Calu3 (cell line): ENCODE results near the gene OPCML. TPM values are rescaled to one million over a fixed set of nuclear protein-coding genes. Genes with fewer than 3 reads are reported as not detected.

Experiments
- BruUV-seq: library from RNA; stranded (reverse); fragments of 400-500 nt; replicated peaks from 2 replicates; lab custom pipeline; 2021; lab: Mats Ljungman, UMichigan
- CTCF ChIA-PET: fragments of 300-600 bp; sonication (Branson Sonifier 250); formaldehyde crosslinking; loops from one replicate; lab custom pipeline; 2022; ENCODE audit warnings: antibody characterized with exemption; lab: Charles Lee
- DNase-seq: peaks from one replicate; pipeline ENCODE4 v3.0.0; 2022
- H3K27ac Mint-ChIP-seq: one replicate; pipeline ENCODE4 v1.8.0; 2022; ENCODE audit warnings: mixed read lengths; ENCODE audit not compliant: unreplicated experiment
- H3K27me3 Mint-ChIP-seq: one replicate; pipeline ENCODE4 v1.8.0; 2022; ENCODE audit warnings: mixed read lengths; ENCODE audit not compliant: unreplicated experiment
- H3K36me3 Mint-ChIP-seq: one replicate; pipeline ENCODE4 v1.8.0; 2022; ENCODE audit warnings: mild to moderate bottlenecking, moderate library complexity, mixed read lengths; ENCODE audit not compliant: insufficient read depth, unreplicated experiment
- H3K4me1 Mint-ChIP-seq: one replicate; pipeline ENCODE4 v1.8.0; 2022; ENCODE audit warnings: mild to moderate bottlenecking, low read depth, mixed read lengths; ENCODE audit not compliant: unreplicated experiment
- H3K4me3 Mint-ChIP-seq: one replicate; pipeline ENCODE4 v1.8.0; 2022; ENCODE audit warnings: mild to moderate bottlenecking, low read depth, moderate library complexity, mixed read lengths; ENCODE audit not compliant: unreplicated experiment
- H3K9me3 Mint-ChIP-seq: one replicate; pipeline ENCODE4 v1.8.0; 2022; ENCODE audit warnings: low read depth, mixed read lengths; ENCODE audit not compliant: unreplicated experiment
- intact Hi-C: fragments of 100-400 bp; cut with micrococcal nuclease; formaldehyde crosslinking; loops from one replicate; pipeline ENCODE4 v1.10.0; 2022; ENCODE audit not compliant: unreplicated experiment
- total RNA-seq: library from RNA; stranded (reverse); gene quantifications from 2 replicates; pipeline ENCODE4 v1.2.3, GENCODE V29; 2022
- TF ChIP-seq, protein P1 (sequence below): fragments of 200-600 bp; IDR thresholded peaks from one replicate; pipeline ENCODE4 v1.8.0; 2022; ENCODE audit warnings: antibody characterized with exemption; ENCODE audit not compliant: unreplicated experiment

Gene OPCML
- total RNA-seq, 1 experiment from 2014 or later: not detected

DNA sequence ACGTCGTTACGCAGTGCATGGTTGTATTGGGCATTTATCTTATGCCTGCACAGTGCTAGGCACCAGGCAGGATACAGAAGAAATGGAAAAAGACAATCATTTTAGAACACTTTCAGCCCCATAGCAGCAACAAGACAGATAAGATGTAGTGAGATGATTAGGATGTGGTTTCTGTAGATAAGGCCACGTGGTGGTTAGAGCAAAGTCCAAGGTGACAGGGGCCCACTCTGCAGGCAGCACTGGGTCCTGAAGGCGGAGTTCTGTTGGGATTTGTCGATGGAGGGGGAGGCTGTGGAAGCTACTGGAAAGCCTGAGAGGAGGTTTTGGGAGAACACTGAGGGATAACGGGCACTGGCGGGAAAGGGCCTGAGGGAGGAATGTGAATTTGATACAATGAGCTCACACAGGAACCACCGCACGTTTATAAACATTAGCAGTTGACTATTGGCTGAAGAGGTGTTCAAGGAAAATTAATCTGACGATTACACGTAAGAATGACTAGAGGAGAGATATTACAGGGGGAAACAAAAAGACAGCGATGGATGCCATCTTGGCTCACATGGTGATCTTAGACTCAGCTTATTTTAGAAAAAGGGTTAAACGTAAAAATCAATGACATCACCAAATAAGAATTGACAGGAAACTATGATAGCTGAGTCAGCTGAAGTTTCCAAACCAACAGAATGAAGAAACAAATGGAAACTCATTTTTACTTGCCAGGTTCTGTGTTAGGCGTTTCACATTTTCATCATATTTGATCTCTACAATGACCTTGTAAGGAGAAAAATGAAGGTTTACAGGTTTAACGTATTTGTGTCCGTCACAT, 551.0 kb downstream of the OPCML start:
- BruUV-seq: no TSS peak
- no peak overlapping the region for H3K27ac Mint-ChIP-seq
- no peak overlapping the region for H3K4me3 Mint-ChIP-seq
- CTCF ChIA-PET: no interaction called here
- DNase-seq: no peak
- peaks cover 19% of the 10 kb centered on the region for H3K9me3 Mint-ChIP-seq
- H3K4me1 Mint-ChIP-seq: no peaks in the 10 kb centered on the region
- TF ChIP-seq, protein P1, sequence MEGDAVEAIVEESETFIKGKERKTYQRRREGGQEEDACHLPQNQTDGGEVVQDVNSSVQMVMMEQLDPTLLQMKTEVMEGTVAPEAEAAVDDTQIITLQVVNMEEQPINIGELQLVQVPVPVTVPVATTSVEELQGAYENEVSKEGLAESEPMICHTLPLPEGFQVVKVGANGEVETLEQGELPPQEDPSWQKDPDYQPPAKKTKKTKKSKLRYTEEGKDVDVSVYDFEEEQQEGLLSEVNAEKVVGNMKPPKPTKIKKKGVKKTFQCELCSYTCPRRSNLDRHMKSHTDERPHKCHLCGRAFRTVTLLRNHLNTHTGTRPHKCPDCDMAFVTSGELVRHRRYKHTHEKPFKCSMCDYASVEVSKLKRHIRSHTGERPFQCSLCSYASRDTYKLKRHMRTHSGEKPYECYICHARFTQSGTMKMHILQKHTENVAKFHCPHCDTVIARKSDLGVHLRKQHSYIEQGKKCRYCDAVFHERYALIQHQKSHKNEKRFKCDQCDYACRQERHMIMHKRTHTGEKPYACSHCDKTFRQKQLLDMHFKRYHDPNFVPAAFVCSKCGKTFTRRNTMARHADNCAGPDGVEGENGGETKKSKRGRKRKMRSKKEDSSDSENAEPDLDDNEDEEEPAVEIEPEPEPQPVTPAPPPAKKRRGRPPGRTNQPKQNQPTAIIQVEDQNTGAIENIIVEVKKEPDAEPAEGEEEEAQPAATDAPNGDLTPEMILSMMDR: no peak
- intact Hi-C loops: no loop called here
- H3K36me3 Mint-ChIP-seq: no peaks in the 10 kb centered on the region
- no peaks in the 10 kb centered on the region for H3K27me3 Mint-ChIP-seq

DNA sequence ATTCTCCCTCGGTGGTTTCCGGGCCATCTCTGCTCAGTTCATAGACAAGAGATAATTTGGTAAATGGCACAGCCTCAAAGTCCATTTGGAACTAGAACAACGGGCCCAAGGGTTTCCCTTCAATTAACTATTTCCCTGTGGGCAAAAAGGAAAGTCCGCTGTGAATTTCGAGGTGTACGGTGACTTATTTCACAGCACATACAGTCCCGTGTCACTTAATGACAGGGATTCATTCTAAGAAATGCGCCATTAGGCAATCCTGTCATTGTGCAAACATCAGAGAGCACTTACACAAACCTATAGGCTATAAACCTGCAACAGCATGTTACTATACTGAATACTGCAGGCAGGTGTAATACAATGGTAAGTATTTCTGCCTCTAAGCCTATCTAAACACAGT, 551.6 kb downstream of the OPCML start:
- Mint-ChIP-seq H3K27me3 (no peaks in the 10 kb centered on the region), H3K9me3 (peaks cover 18% of the 10 kb centered on the region), H3K4me1 (no peaks in the 10 kb centered on the region), H3K4me3 (no peak overlapping the region), H3K36me3 (no peaks in the 10 kb centered on the region), H3K27ac (no peak overlapping the region)
- DNase-seq: no peak
- no TSS peak for BruUV-seq
- intact Hi-C loops: no loop called here
- TF ChIP-seq, protein P1: no peak
- CTCF ChIA-PET: no interaction called here

DNA sequence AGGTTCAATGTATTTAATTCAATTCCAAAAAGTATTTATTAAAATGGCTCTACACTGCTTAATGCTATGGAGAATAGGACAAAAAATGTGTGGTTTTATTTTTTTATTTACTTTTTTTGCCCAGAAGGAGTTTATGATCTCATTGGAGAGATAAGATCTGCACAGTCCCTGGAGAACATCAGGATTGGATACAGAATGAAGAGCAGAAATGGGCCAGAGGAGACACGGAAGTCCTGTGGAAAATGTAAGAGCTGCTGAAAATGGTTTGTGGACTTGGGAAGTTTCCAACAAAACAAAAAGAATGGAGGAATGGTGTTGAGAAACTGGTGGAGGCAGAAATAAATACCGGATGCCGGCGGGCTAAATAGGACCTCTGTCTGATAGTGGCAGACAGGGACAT, 554.6 kb downstream of the OPCML start:
- H3K36me3 Mint-ChIP-seq: no peaks in the 10 kb centered on the region
- H3K9me3 Mint-ChIP-seq: peaks cover 22% of the 10 kb centered on the region
- no peaks in the 10 kb centered on the region for H3K27me3 Mint-ChIP-seq
- no peak overlapping the region for H3K4me3 Mint-ChIP-seq
- no peak overlapping the region for H3K27ac Mint-ChIP-seq
- intact Hi-C loops: no loop called here
- BruUV-seq: no TSS peak
- DNase-seq: no peak
- TF ChIP-seq, protein P1: no peak
- CTCF ChIA-PET: no interaction called here
- H3K4me1 Mint-ChIP-seq: no peaks in the 10 kb centered on the region

DNA sequence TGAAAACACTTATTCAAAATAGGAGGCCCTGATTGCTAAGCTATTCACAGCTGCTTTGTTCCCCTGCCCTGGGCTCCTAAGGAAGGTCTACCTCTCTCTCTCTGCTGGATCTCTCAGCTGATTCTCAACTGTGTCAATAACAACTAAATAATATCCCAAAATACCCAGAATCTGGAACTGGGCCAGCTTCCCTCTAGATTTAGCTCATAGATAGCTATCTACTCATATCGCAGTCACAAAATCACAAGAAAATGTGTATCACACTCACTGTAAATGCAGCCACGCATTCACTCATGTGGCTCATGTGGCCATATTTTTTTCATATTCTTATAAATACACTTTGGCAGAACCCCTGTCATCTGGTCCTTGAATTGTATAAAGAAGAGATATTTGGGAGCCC, 555.1 kb downstream of the OPCML start:
- TF ChIP-seq, protein P1: no peak
- intact Hi-C loops: no loop called here
- Mint-ChIP-seq H3K36me3 (no peaks in the 10 kb centered on the region), H3K27ac (no peak overlapping the region), H3K4me3 (no peak overlapping the region), H3K4me1 (no peaks in the 10 kb centered on the region), H3K27me3 (no peaks in the 10 kb centered on the region), H3K9me3 (peaks cover 22% of the 10 kb centered on the region)
- CTCF ChIA-PET: no interaction called here
- no TSS peak for BruUV-seq
- DNase-seq: no peak
